ENCODE measurements around the gene ITSN1. TPM values are rescaled to one million over a fixed set of nuclear protein-coding genes. Genes with fewer than 3 reads are reported as not detected.

The ITSN1 gene
- polyA plus RNA-seq, 1 donor from 2014 or later, result 35.1 TPM

- TF ChIP-seq EZH2 (IDR thresholded peaks at IDR 0.05; ENCODE audit: borderline replicate concordance, insufficient read depth, low read length, poor library complexity, severe bottlenecking) (no peak), MXI1 (conservative IDR thresholded peaks at IDR 0.05; ENCODE audit: poor library complexity, severe bottlenecking) (no peak), EP300 (conservative IDR thresholded peaks at IDR 0.05; ENCODE audit: poor library complexity, severe bottlenecking) (no peak), CTCF (IDR thresholded peaks at IDR 0.05; ENCODE audit: poor library complexity, severe bottlenecking) (no peak), POLR2AphosphoS5 (IDR thresholded peaks at IDR 0.05) (no peak), TAF1 (IDR thresholded peaks at IDR 0.05; ENCODE audit: low read depth) (no peak), RAD21 (conservative IDR thresholded peaks at IDR 0.05) (no peak), SMC3 (conservative IDR thresholded peaks at IDR 0.05; ENCODE audit: poor library complexity) (no peak), REST (IDR thresholded peaks at IDR 0.05; ENCODE audit: borderline replicate concordance) (no peak)
- Histone ChIP-seq H3F3A (ENCODE audit: insufficient read depth, low read length, poor library complexity, severe bottlenecking) (no peaks in the 10 kb centered on the region), H3K9me2 (ENCODE audit: insufficient read depth, low read length) (no peaks in the 10 kb centered on the region), H3K4me3 (ENCODE audit: low read length) (no peak overlapping the region), H3K9me3 (ENCODE audit: low read length) (no peaks in the 10 kb centered on the region), H3K4me2 (ENCODE audit: low read length) (no peak overlapping the region), H3K27ac (ENCODE audit: low read length) (no peak overlapping the region), H3K79me2 (replicated peaks; ENCODE audit: insufficient read depth, low read length) (no peaks in the 10 kb centered on the region), H2AFZ (ENCODE audit: low read depth, low read length) (no peak overlapping the region), H3K36me3 (ENCODE audit: insufficient read depth, low read length) (no peaks in the 10 kb centered on the region), H3K27me3 (ENCODE audit: insufficient read depth, low read depth, low read length) (no peaks in the 10 kb centered on the region), H4K20me1 (ENCODE audit: insufficient read depth) (no peaks in the 10 kb centered on the region), H3K9ac (ENCODE audit: low read length) (no peak overlapping the region)
Measured at GRCh38 chr21:33883118-33883517, 240.8 kb downstream of the ITSN1 start.

- Histone ChIP-seq H3K4me2 (ENCODE audit: low read length) (no peak overlapping the region), H3K9ac (ENCODE audit: low read length) (no peak overlapping the region), H3K4me3 (ENCODE audit: low read length) (no peak overlapping the region), H3K9me3 (ENCODE audit: low read length) (no peaks in the 10 kb centered on the region), H4K20me1 (ENCODE audit: insufficient read depth) (no peaks in the 10 kb centered on the region), H3K79me2 (replicated peaks; ENCODE audit: insufficient read depth, low read length) (no peaks in the 10 kb centered on the region), H3F3A (ENCODE audit: insufficient read depth, low read length, poor library complexity, severe bottlenecking) (no peaks in the 10 kb centered on the region), H3K36me3 (ENCODE audit: insufficient read depth, low read length) (no peaks in the 10 kb centered on the region), H3K27ac (ENCODE audit: low read length) (no peak overlapping the region), H3K27me3 (ENCODE audit: insufficient read depth, low read depth, low read length) (no peaks in the 10 kb centered on the region), H3K9me2 (ENCODE audit: insufficient read depth, low read length) (no peaks in the 10 kb centered on the region), H2AFZ (ENCODE audit: low read depth, low read length) (no peak overlapping the region)
- TF ChIP-seq RAD21 (conservative IDR thresholded peaks at IDR 0.05) (no peak), EZH2 (IDR thresholded peaks at IDR 0.05; ENCODE audit: borderline replicate concordance, insufficient read depth, low read length, poor library complexity, severe bottlenecking) (no peak), SMC3 (conservative IDR thresholded peaks at IDR 0.05; ENCODE audit: poor library complexity) (no peak), POLR2AphosphoS5 (IDR thresholded peaks at IDR 0.05) (no peak), TAF1 (IDR thresholded peaks at IDR 0.05; ENCODE audit: low read depth) (no peak), MXI1 (conservative IDR thresholded peaks at IDR 0.05; ENCODE audit: poor library complexity, severe bottlenecking) (no peak), EP300 (conservative IDR thresholded peaks at IDR 0.05; ENCODE audit: poor library complexity, severe bottlenecking) (no peak), CTCF (IDR thresholded peaks at IDR 0.05; ENCODE audit: poor library complexity, severe bottlenecking) (no peak), REST (IDR thresholded peaks at IDR 0.05; ENCODE audit: borderline replicate concordance) (no peak)
Measured at GRCh38 chr21:33884376-33885171, 242.3 kb downstream of the ITSN1 start.
